Lung (tissue), 12 donors: ENCODE data around the gene GMFB. TPM values are rescaled to one million over a fixed set of nuclear protein-coding genes. Genes with fewer than 3 reads are reported as not detected.
"Not testable (repeated sequence)": the region's sequence is repeated elsewhere in the genome, so short reads cannot be mapped to it uniquely, and the experiment has no call there.

Source experiments
- ATAC-seq: fragments of 200-7000 bp; cut with Tn5 transposase; one replicate; pipeline ENCODE4 v1.9.1; 2020; ENCODE audit warnings: moderate number of reproducible peaks; ENCODE audit not compliant: insufficient read depth, low FRiP score
- DNase-seq, 3 donors: peaks; one replicate each; pipeline ENCODE4 v3.0.0-alpha.2; 2013 to 2017
- H3K27ac ChIP-seq, 2 donors: one replicate each; pipeline ENCODE4 v1.5.1; 2013; ENCODE audit warnings: mild to moderate bottlenecking in 2 of 2, moderate library complexity in 2 of 2, control low read depth in 1 of 2, inconsistent platforms in 1 of 2, low read depth in 1 of 2, low read length in 1 of 2
- H3K27me3 ChIP-seq, 3 donors: one replicate each; pipeline ENCODE4 v1.5.1; 2013; ENCODE audit warnings: low read length in 2 of 3; ENCODE audit not compliant: control insufficient read depth in 3 of 3, insufficient read depth in 3 of 3
- H3K36me3 ChIP-seq, 4 donors: one replicate each; pipeline ENCODE4 v1.5.1; 2013; ENCODE audit warnings: low read length in 4 of 4, mild to moderate bottlenecking in 1 of 4, moderate library complexity in 1 of 4; ENCODE audit not compliant: control insufficient read depth in 4 of 4, insufficient read depth in 4 of 4
- H3K4me1 ChIP-seq, 5 donors: one replicate each; pipeline ENCODE4 v1.5.1; 2013; ENCODE audit warnings: low read length in 5 of 5, mild to moderate bottlenecking in 2 of 5, moderate library complexity in 1 of 5; ENCODE audit not compliant: control insufficient read depth in 5 of 5, insufficient read depth in 5 of 5
- H3K4me3 ChIP-seq: one replicate; pipeline ENCODE4 v1.5.1; 2013; ENCODE audit warnings: mild to moderate bottlenecking, control low read depth, moderate library complexity
- H3K9ac ChIP-seq, 2 donors: one replicate each; pipeline ENCODE4 v1.5.1; 2013; ENCODE audit warnings: low read length in 2 of 2, control low read depth in 1 of 2; ENCODE audit not compliant: insufficient read depth in 1 of 2
- H3K9me3 ChIP-seq, 4 donors: one replicate each; pipeline ENCODE4 v1.5.1; 2013; ENCODE audit warnings: low read length in 3 of 4, mild to moderate bottlenecking in 1 of 4, moderate library complexity in 1 of 4; ENCODE audit not compliant: control insufficient read depth in 4 of 4, insufficient read depth in 3 of 4
- CTCF ChIP-seq: IDR thresholded peaks from 2 replicates; pipeline ENCODE4 v1.5.1; 2012; ENCODE audit warnings: mild to moderate bottlenecking; ENCODE audit errors: control extremely low read depth, extremely low read depth
- WGBS, 2 donors: extraction: QIAGEN DNeasy Blood & Tissue Kit; methylation state at CpG; one replicate each; pipeline ENCODE4 v1.1.7; 2013; 5-methylcytosine and 5-hydroxymethylcytosine counted together
- polyA plus RNA-seq, 2 donors: library from polyadenylated mRNA; stranded (reverse); fragments of 200-250 nt; gene quantifications; one replicate each; pipeline ENCODE4 v1.2.1, GENCODE V29; 2013
- total RNA-seq, 2 donors: library from RNA; depleted of rRNA in 1 of 2; stranded (reverse); fragments of >200 nt in 1 of 2; gene quantifications; one replicate each; pipeline ENCODE4 v1.2.1, GENCODE V29; 2014 to 2021
- donor health status: control.
- donor health status: control.
- donor health status: Bipolar disorder and iron deficiency.
- donor health status: healthy.
- donor health status: DM: yes; HTN: yes; CAD: no.

Gene GMFB
- total and polyA plus RNA-seq, 4 donors: 15.6 to 55.8 (median 35.9) TPM

GRCh38 chr14:54440476-54440872, 48.3 kb downstream of the GMFB start:
- TF ChIP-seq CTCF: no peak
- Histone ChIP-seq H3K36me3 (peaks cover 0 to 3% (median 0%) of the 10 kb centered on the region in 4 donors), H3K27ac (peak overlapping the region; percentile 100), H3K9me3 (no peaks in the 10 kb centered on the region), H3K4me1 (peaks cover 0 to 19% (median 3%) of the 10 kb centered on the region in 5 donors), H3K27me3 (no peaks in the 10 kb centered on the region), H3K9ac (peak overlapping the region; percentile 66 to 92), H3K4me3 (peak overlapping the region; percentile 97)
- WGBS, 2 donors: 3 to 5% methylated on average over 5 of the region's 5 CpGs
- ATAC-seq (no peak), DNase-seq (peak in 2 of 3 donors; percentile 38 to 56)

- peak in 1 of 3 donors; percentile 41 for DNase-seq
- Histone ChIP-seq H3K4me1 (peaks cover 0 to 23% (median 3%) of the 10 kb centered on the region in 5 donors), H3K4me3 (no peak overlapping the region), H3K9ac (peak overlapping the region; percentile 66 to 92), H3K36me3 (peaks cover 0 to 3% (median 0%) of the 10 kb centered on the region in 4 donors), H3K27me3 (no peaks in the 10 kb centered on the region), H3K9me3 (no peaks in the 10 kb centered on the region), H3K27ac (peak overlapping the region in 1 of 2 donors; percentile 100)
- ATAC-seq: no peak
- no peak for TF ChIP-seq CTCF
- 64 to 65% methylated on average over 7 of the region's 7 CpGs for WGBS, 2 donors
Measured at GRCh38 chr14:54440037-54440436, 48.7 kb downstream of the GMFB start.

GRCh38 chr14:54438703-54439102, 50.1 kb downstream of the GMFB start:
- WGBS, 2 donors: 97 to 98% methylated on average over 4 of the region's 4 CpGs
- H3K36me3 ChIP-seq: peaks cover 0 to 8% (median 0%) of the 10 kb centered on the region in 4 donors
- no peak for ATAC-seq
- H3K4me1 ChIP-seq: peaks cover 0 to 24% (median 3%) of the 10 kb centered on the region in 5 donors
- no peak overlapping the region for H3K9ac ChIP-seq
- TF ChIP-seq CTCF: no peak
- no peaks in the 10 kb centered on the region for H3K9me3 ChIP-seq
- H3K27ac ChIP-seq: peak overlapping the region in 1 of 2 donors; percentile 4
- no peak for DNase-seq
- H3K4me3 ChIP-seq: no peak overlapping the region
- H3K27me3 ChIP-seq: no peaks in the 10 kb centered on the region

- H3K4me3 ChIP-seq, H3K27ac ChIP-seq, DNase-seq, H3K27me3 ChIP-seq, H3K9me3 ChIP-seq, H3K36me3 ChIP-seq, ATAC-seq, H3K9ac ChIP-seq: not testable (repeated sequence)
- H3K4me1 ChIP-seq: peaks cover 0 to 24% (median 3%) of the 10 kb centered on the region in 5 donors
- 94 to 98% methylated on average over 4 of the region's 4 CpGs for WGBS, 2 donors
Measured at GRCh38 chr14:54437954-54438353, 50.8 kb downstream of the GMFB start.
